H9 (cell line): ENCODE measurements around the gene CCSER2. TPM values are rescaled to one million over a fixed set of nuclear protein-coding genes. Genes with fewer than 3 reads are reported as not detected.

ENCODE experiments used
- DNase-seq: peaks from one replicate; pipeline ENCODE4 v3.0.0-alpha.2; 2017
- H2AFZ ChIP-seq: one replicate; pipeline ENCODE4 v1.6.1; 2013; ENCODE audit warnings: mild to moderate bottlenecking, low read length, control low read depth, moderate library complexity
- H2AK5ac ChIP-seq: 2 replicates; pipeline ENCODE4 v1.6.1; 2013; ENCODE audit warnings: low read length, control low read depth, mixed read lengths; ENCODE audit not compliant: insufficient read length
- H2BK120ac ChIP-seq: one replicate; pipeline ENCODE4 v1.6.1; 2013; ENCODE audit warnings: low read depth, mild to moderate bottlenecking, low read length, control low read depth, inconsistent platforms; ENCODE audit not compliant: poor library complexity, severe bottlenecking
- H2BK12ac ChIP-seq: 2 replicates; pipeline ENCODE4 v1.6.1; 2013; ENCODE audit warnings: low read length, control low read depth, mixed read lengths, low read depth; ENCODE audit not compliant: insufficient read length
- H2BK15ac ChIP-seq: 2 replicates; pipeline ENCODE4 v1.6.1; 2013; ENCODE audit warnings: low read depth, low read length, control low read depth
- H2BK20ac ChIP-seq: one replicate; pipeline ENCODE4 v1.6.1; 2013; ENCODE audit warnings: low read depth, mild to moderate bottlenecking, low read length, control low read depth, inconsistent platforms; ENCODE audit not compliant: poor library complexity, severe bottlenecking
- H2BK5ac ChIP-seq: 2 replicates; pipeline ENCODE4 v1.6.1; 2013; ENCODE audit warnings: low read length, control low read depth, mixed read lengths; ENCODE audit not compliant: insufficient read length
- H3K14ac ChIP-seq: 2 replicates; pipeline ENCODE4 v1.6.1; 2013; ENCODE audit warnings: low read length, control low read depth; ENCODE audit not compliant: insufficient read depth
- H3K18ac ChIP-seq: 2 replicates; pipeline ENCODE4 v1.6.1; 2013; ENCODE audit warnings: low read depth, mild to moderate bottlenecking, mixed read lengths, low read length, control low read depth; ENCODE audit not compliant: insufficient read length
- H3K23ac ChIP-seq: 2 replicates; pipeline ENCODE4 v1.6.1; 2013; ENCODE audit warnings: low read length, control low read depth, mixed read lengths, low read depth; ENCODE audit not compliant: insufficient read length
- H3K23me2 ChIP-seq: 2 replicates; pipeline ENCODE4 v1.6.1; 2013; ENCODE audit warnings: low read depth, mild to moderate bottlenecking, mixed read lengths, low read length, control low read depth; ENCODE audit not compliant: insufficient read length, poor library complexity, severe bottlenecking
- H3K27ac ChIP-seq: 2 replicates; pipeline ENCODE4 v1.5.1; 2013; ENCODE audit warnings: low read length, control low read depth, mixed read lengths, low read depth; ENCODE audit not compliant: insufficient read length
- H3K27me3 ChIP-seq: 2 replicates; pipeline ENCODE4 v1.6.1; 2013; ENCODE audit warnings: low read length, control low read depth, inconsistent platforms; ENCODE audit not compliant: insufficient read depth
- H3K4ac ChIP-seq: 2 replicates; pipeline ENCODE4 v1.6.1; 2013; ENCODE audit warnings: low read depth, mild to moderate bottlenecking, control low read depth, inconsistent platforms, low read length, moderate library complexity
- H3K4me1 ChIP-seq: 2 replicates; pipeline ENCODE4 v1.6.1; 2013; ENCODE audit warnings: low read length, control low read depth, inconsistent platforms; ENCODE audit not compliant: insufficient read depth
- H3K4me2 ChIP-seq: 2 replicates; pipeline ENCODE4 v1.6.1; 2013; ENCODE audit warnings: low read length, control low read depth, mixed read lengths; ENCODE audit not compliant: insufficient read length, insufficient read depth
- H3K56ac ChIP-seq: 2 replicates; pipeline ENCODE4 v1.6.1; 2013; ENCODE audit warnings: low read depth, mild to moderate bottlenecking, mixed read lengths, low read length, control low read depth; ENCODE audit not compliant: insufficient read length
- H3K79me1 ChIP-seq: 2 replicates; pipeline ENCODE4 v1.6.1; 2013; ENCODE audit warnings: low read depth, mild to moderate bottlenecking, moderate library complexity, low read length, control low read depth, inconsistent platforms; ENCODE audit not compliant: insufficient read depth, poor library complexity, severe bottlenecking
- H3K79me2 ChIP-seq: 2 replicates; pipeline ENCODE4 v1.6.1; 2013; ENCODE audit warnings: low read length, control low read depth, inconsistent platforms; ENCODE audit not compliant: insufficient read depth
- H3K9ac ChIP-seq: 2 replicates; pipeline ENCODE4 v1.6.1; 2013; ENCODE audit warnings: low read length, control low read depth, mixed read lengths; ENCODE audit not compliant: insufficient read length; ENCODE audit errors: extremely low read depth
- H3K9me3 ChIP-seq: one replicate; pipeline ENCODE4 v1.6.1; 2013; ENCODE audit warnings: low read depth, low read length, inconsistent platforms; ENCODE audit not compliant: control insufficient read depth
- H3T11ph ChIP-seq: one replicate; pipeline ENCODE4 v1.6.1; 2013; ENCODE audit warnings: mild to moderate bottlenecking, low read length, control low read depth, inconsistent platforms
- H4K20me1 ChIP-seq: one replicate; pipeline ENCODE4 v1.6.1; 2013; ENCODE audit not compliant: control insufficient read depth, insufficient read length, insufficient read depth
- H4K5ac ChIP-seq: 2 replicates; pipeline ENCODE4 v1.6.1; 2013; ENCODE audit warnings: low read depth, mild to moderate bottlenecking, mixed read lengths, low read length, control low read depth; ENCODE audit not compliant: insufficient read length
- H4K8ac ChIP-seq: replicated peaks from 2 replicates; pipeline ENCODE4 v1.6.1; 2013; ENCODE audit warnings: low read length, control low read depth, mixed read lengths, low read depth; ENCODE audit not compliant: insufficient read length
- H4K91ac ChIP-seq: 2 replicates; pipeline ENCODE4 v1.6.1; 2013; ENCODE audit warnings: low read depth, mild to moderate bottlenecking, moderate library complexity, mixed read lengths, low read length, control low read depth; ENCODE audit not compliant: insufficient read length
- H3K27ac Mint-ChIP-seq, 3 experiments: 2 replicates in 2 of 3; 3 replicates in 1 of 3; pipeline ENCODE4 v1.8.0; 2020 to 2021; ENCODE audit warnings: mixed read lengths in 3 of 3, mild to moderate bottlenecking in 1 of 3, moderate library complexity in 1 of 3
- H3K27me3 Mint-ChIP-seq: 2 replicates; pipeline ENCODE4 v1.8.0; 2021; ENCODE audit warnings: low read depth, mild to moderate bottlenecking, moderate library complexity, mixed read lengths
- H3K36me3 Mint-ChIP-seq, 3 experiments: 2 replicates in 2 of 3; 3 replicates in 1 of 3; pipeline ENCODE4 v1.8.0; 2020 to 2021; ENCODE audit warnings: low read depth in 3 of 3, mixed read lengths in 3 of 3; ENCODE audit not compliant: insufficient read depth in 1 of 3
- H3K4me1 Mint-ChIP-seq, 2 experiments: 2 replicates each; pipeline ENCODE4 v1.8.0; 2020; ENCODE audit warnings: mixed read lengths in 2 of 2
- H3K4me3 Mint-ChIP-seq, 2 experiments: 2 replicates in 1 of 2; 3 replicates in 1 of 2; pipeline ENCODE4 v1.8.0; 2020 to 2021; ENCODE audit warnings: mild to moderate bottlenecking in 2 of 2, mixed read lengths in 2 of 2, moderate library complexity in 1 of 2
- H3K9me3 Mint-ChIP-seq, 2 experiments: 2 replicates in 1 of 2; 3 replicates in 1 of 2; pipeline ENCODE4 v1.8.0; 2020; ENCODE audit warnings: mild to moderate bottlenecking in 2 of 2, mixed read lengths in 2 of 2, moderate library complexity in 1 of 2
- CTCF ChIP-seq: fragments of 200-600 bp; sonication (generic); conservative IDR thresholded peaks from 3 replicates; pipeline ENCODE4 v1.8.0; 2021; ENCODE audit warnings: antibody characterized with exemption, mild to moderate bottlenecking
- WGBS: extraction: QIAGEN DNeasy Blood & Tissue Kit; methylation state at CpG from one replicate; pipeline ENCODE4 v1.1.7; 2013; ENCODE audit warnings: missing lambda C conversion rate, low lambda C conversion rate, mixed read lengths; ENCODE audit not compliant: insufficient read length; ENCODE audit errors: extremely low coverage; 5-methylcytosine and 5-hydroxymethylcytosine counted together
- total RNA-seq: library from RNA; stranded (reverse); gene quantifications from 2 replicates; pipeline ENCODE4 v1.2.1, GENCODE V29; 2021

Gene CCSER2
- total RNA-seq, 1 experiment from 2014 or later = 22.2 TPM

- peaks cover 3% of the 10 kb centered on the region for H3K79me1 ChIP-seq
- no peak overlapping the region for H2BK15ac ChIP-seq
- TF ChIP-seq CTCF = peak; percentile 92
- Mint-ChIP-seq H3K27ac (peak overlapping the region in 1 of 3 experiments; percentile 66; a peak in 1 of 7 replicates), H3K27me3 (no peaks in the 10 kb centered on the region), H3K4me1 (peaks cover under 1 to 4% of the 10 kb centered on the region in 2 experiments; a peak in 3 of 4 replicates), H3K36me3 (peaks cover 5 to 7% (median 6%) of the 10 kb centered on the region in 3 experiments; a peak in 4 of 7 replicates), H3K9me3 (peaks cover 0 to 5% of the 10 kb centered on the region in 2 experiments; a peak in 1 of 5 replicates), H3K4me3 (no peak overlapping the region)
- no peak overlapping the region for H3T11ph ChIP-seq
- WGBS = no CpG with 5 or more reads among the region's 2 CpGs
- H3K23me2 ChIP-seq = no peaks in the 10 kb centered on the region
- H4K5ac ChIP-seq = no peak overlapping the region
- H2BK12ac ChIP-seq = no peak overlapping the region
- no peak overlapping the region for H3K9ac ChIP-seq
- no peak overlapping the region for H3K4ac ChIP-seq
- no peaks in the 10 kb centered on the region for H3K4me1 ChIP-seq
- H2AK5ac ChIP-seq = no peak overlapping the region
- H3K27ac ChIP-seq = no peak overlapping the region
- H2BK120ac ChIP-seq = no peak overlapping the region
- H3K4me2 ChIP-seq = no peak overlapping the region
- H3K56ac ChIP-seq = no peak overlapping the region
- H3K23ac ChIP-seq = no peak overlapping the region
- no peaks in the 10 kb centered on the region for H3K79me2 ChIP-seq
- peak; percentile 88 for DNase-seq
- no peaks in the 10 kb centered on the region for H4K20me1 ChIP-seq
- no peaks in the 10 kb centered on the region for H3K9me3 ChIP-seq
- H2BK20ac ChIP-seq = no peak overlapping the region
- H2AFZ ChIP-seq = no peak overlapping the region
- H3K18ac ChIP-seq = no peak overlapping the region
- no peak overlapping the region for H4K91ac ChIP-seq
- no peak overlapping the region for H3K14ac ChIP-seq
- no peak overlapping the region for H2BK5ac ChIP-seq
- no peak overlapping the region for H4K8ac ChIP-seq
- H3K27me3 ChIP-seq = no peaks in the 10 kb centered on the region
These were observed 101.6 kb downstream of the CCSER2 start for GRCh38 chr10:84429926-84430520.
